Measurements from ENCODE around the gene DPYSL5. TPM values are rescaled to one million over a fixed set of nuclear protein-coding genes. Genes with fewer than 3 reads are reported as not detected.

Gene DPYSL5
- total RNA-seq, result 0.11 TPM in 1 of 2 replicates, not detected in the other
- long read RNA-seq, result 0 reads

GRCh38 chr2:26847655-26848335 lies at the start of gene DPYSL5:
TSS of gene DPYSL5 (plus strand) at chr2:26848132. CDS start at chr2:26898500, 50,368 bp downstream.
- Mint-ChIP-seq H3K36me3 (ENCODE audit: unreplicated experiment) (no peaks in the 10 kb centered on the region), H3K4me3 (ENCODE audit: unreplicated experiment) (peak within 1 kb of the TSS; percentile 54), H3K9me3 (ENCODE audit: unreplicated experiment) (no peaks in the 10 kb centered on the region), H3K27me3 (ENCODE audit: unreplicated experiment) (peaks cover 68% of the 10 kb centered on the region), H3K4me1 (ENCODE audit: unreplicated experiment) (peaks cover 16% of the 10 kb centered on the region), H3K27ac (ENCODE audit: unreplicated experiment) (no peak within 1 kb of the TSS)
- no peak for TF ChIP-seq CTCF (IDR thresholded peaks at IDR 0.05)
- DNase-seq (ENCODE audit: extremely low spot score, unreplicated experiment), result no peak

GRCh38 chr2:26801328-26801727 lies 46.6 kb upstream of the DPYSL5 start:
- no peaks in the 10 kb centered on the region for H3K27me3 Mint-ChIP-seq (ENCODE audit: unreplicated experiment)
- no peaks in the 10 kb centered on the region for H3K4me1 Mint-ChIP-seq (ENCODE audit: unreplicated experiment)
- no peak for TF ChIP-seq CTCF (IDR thresholded peaks at IDR 0.05)
- DNase-seq (ENCODE audit: extremely low spot score, unreplicated experiment), result no peak
- no peak overlapping the region for H3K4me3 Mint-ChIP-seq (ENCODE audit: unreplicated experiment)
- no peak overlapping the region for H3K27ac Mint-ChIP-seq (ENCODE audit: unreplicated experiment)
- H3K9me3 Mint-ChIP-seq (ENCODE audit: unreplicated experiment), result no peaks in the 10 kb centered on the region
- peaks cover 6% of the 10 kb centered on the region for H3K36me3 Mint-ChIP-seq (ENCODE audit: unreplicated experiment)

- no peak overlapping the region for H3K27ac Mint-ChIP-seq (ENCODE audit: unreplicated experiment)
- no peak for DNase-seq (ENCODE audit: extremely low spot score, unreplicated experiment)
- H3K4me1 Mint-ChIP-seq (ENCODE audit: unreplicated experiment), result no peaks in the 10 kb centered on the region
- H3K36me3 Mint-ChIP-seq (ENCODE audit: unreplicated experiment), result peaks cover 2% of the 10 kb centered on the region
- TF ChIP-seq CTCF (IDR thresholded peaks at IDR 0.05), result no peak
- no peak overlapping the region for H3K4me3 Mint-ChIP-seq (ENCODE audit: unreplicated experiment)
- H3K27me3 Mint-ChIP-seq (ENCODE audit: unreplicated experiment), result no peaks in the 10 kb centered on the region
- no peaks in the 10 kb centered on the region for H3K9me3 Mint-ChIP-seq (ENCODE audit: unreplicated experiment)
Observed at GRCh38 chr2:26801796-26802195, 46.1 kb upstream of the DPYSL5 start.

- TF ChIP-seq CTCF (IDR thresholded peaks at IDR 0.05), result no peak
- H3K27me3 Mint-ChIP-seq (ENCODE audit: unreplicated experiment), result peaks cover 3% of the 10 kb centered on the region
- no peak overlapping the region for H3K4me3 Mint-ChIP-seq (ENCODE audit: unreplicated experiment)
- peaks cover 5% of the 10 kb centered on the region for H3K4me1 Mint-ChIP-seq (ENCODE audit: unreplicated experiment)
- H3K36me3 Mint-ChIP-seq (ENCODE audit: unreplicated experiment), result peaks cover 2% of the 10 kb centered on the region
- H3K27ac Mint-ChIP-seq (ENCODE audit: unreplicated experiment), result no peak overlapping the region
- H3K9me3 Mint-ChIP-seq (ENCODE audit: unreplicated experiment), result no peaks in the 10 kb centered on the region
- DNase-seq (ENCODE audit: extremely low spot score, unreplicated experiment), result no peak
Observed at GRCh38 chr2:26805241-26805676, 42.7 kb upstream of the DPYSL5 start.

GRCh38 chr2:26807788-26808460 lies 40.0 kb upstream of the DPYSL5 start:
- no peak for DNase-seq (ENCODE audit: extremely low spot score, unreplicated experiment)
- TF ChIP-seq CTCF (IDR thresholded peaks at IDR 0.05), result no peak
- Mint-ChIP-seq H3K27ac (ENCODE audit: unreplicated experiment) (no peak overlapping the region), H3K9me3 (ENCODE audit: unreplicated experiment) (no peaks in the 10 kb centered on the region), H3K4me1 (ENCODE audit: unreplicated experiment) (peaks cover 5% of the 10 kb centered on the region), H3K36me3 (ENCODE audit: unreplicated experiment) (no peaks in the 10 kb centered on the region), H3K27me3 (ENCODE audit: unreplicated experiment) (peaks cover 22% of the 10 kb centered on the region), H3K4me3 (ENCODE audit: unreplicated experiment) (no peak overlapping the region)
